CD14-positive monocyte (primary cell): ENCODE data around the gene FAM228B. TPM values are rescaled to one million over a fixed set of nuclear protein-coding genes. Genes with fewer than 3 reads are reported as not detected.

Experiments used
- DNase-seq, 3 donors: peaks; one replicate each; pipeline ENCODE4 v3.0.0-alpha.2; 2011 to 2022
- H2AFZ ChIP-seq: 2 replicates; pipeline ENCODE4 v1.6.0; 2012; ENCODE audit warnings: mild to moderate bottlenecking, low read depth, low read length, inconsistent platforms; ENCODE audit not compliant: insufficient read depth, poor library complexity, severe bottlenecking
- H3K27ac ChIP-seq, 2 donors: 1 replicate in 1 of 2; 2 replicates in 1 of 2; pipeline ENCODE4 v1.5.1; 2012 to 2013; ENCODE audit warnings: low read length in 2 of 2, control low read depth in 1 of 2, inconsistent platforms in 1 of 2, low read depth in 1 of 2, mild to moderate bottlenecking in 1 of 2
- H3K27me3 ChIP-seq, 2 donors: one replicate each; pipeline versions ENCODE4 v1.6.0 to v1.6.1; 2011 to 2013; ENCODE audit warnings: low read length in 2 of 2; ENCODE audit not compliant: control insufficient read depth in 2 of 2, insufficient read depth in 2 of 2
- H3K36me3 ChIP-seq, 2 donors: replicated peaks in 1 of 2; 1 replicate in 1 of 2; 2 replicates in 1 of 2; pipeline versions ENCODE4 v1.5.1 to v1.6.1; 2012 to 2013; ENCODE audit warnings: low read length in 2 of 2, control low read depth in 1 of 2, inconsistent platforms in 1 of 2, mild to moderate bottlenecking in 1 of 2; ENCODE audit not compliant: insufficient read depth in 2 of 2, control insufficient read depth in 1 of 2
- H3K4me1 ChIP-seq, 2 donors: 1 replicate in 1 of 2; 2 replicates in 1 of 2; pipeline versions ENCODE4 v1.5.1 to v1.6.1; 2012 to 2013; ENCODE audit warnings: low read length in 2 of 2, control low read depth in 1 of 2, inconsistent platforms in 1 of 2, mild to moderate bottlenecking in 1 of 2, moderate library complexity in 1 of 2; ENCODE audit not compliant: insufficient read depth in 2 of 2, control insufficient read depth in 1 of 2
- H3K4me2 ChIP-seq: replicated peaks from 2 replicates; pipeline ENCODE3; 2012; ENCODE audit warnings: low read length, moderate library complexity, mild to moderate bottlenecking; ENCODE audit not compliant: poor library complexity, severe bottlenecking; ENCODE audit errors: extremely low read depth
- H3K4me3 ChIP-seq, 3 experiments: fragments of 200-600 bp in 1 of 3; sonication (generic) in 1 of 3; replicated peaks in 1 of 3; 1 replicate in 2 of 3; 2 replicates in 1 of 3; pipeline ENCODE4 v1.5.1; 2011 to 2013; ENCODE audit warnings: low read length in 3 of 3, mild to moderate bottlenecking in 3 of 3, control low read depth in 2 of 3, low read depth in 2 of 3, inconsistent platforms in 1 of 3, moderate library complexity in 1 of 3
- H3K79me2 ChIP-seq: 2 replicates; pipeline ENCODE4 v1.6.0; 2012; ENCODE audit warnings: mild to moderate bottlenecking, control low read depth, inconsistent platforms, low read length, moderate library complexity; ENCODE audit not compliant: insufficient read depth
- H3K9ac ChIP-seq: 2 replicates; pipeline ENCODE4 v1.6.0; 2017; ENCODE audit warnings: low read length, mild to moderate bottlenecking; ENCODE audit not compliant: insufficient read depth, poor library complexity, severe bottlenecking
- H3K9me3 ChIP-seq, 2 donors: replicated peaks in 1 of 2; 1 replicate in 1 of 2; 2 replicates in 1 of 2; pipeline versions ENCODE4 v1.5.1 to v1.6.1; 2012 to 2013; ENCODE audit warnings: low read length in 2 of 2, control low read depth in 1 of 2; ENCODE audit not compliant: control insufficient read depth in 1 of 2, insufficient read depth in 1 of 2
- H4K20me1 ChIP-seq: 2 replicates; pipeline ENCODE4 v1.6.0; 2012; ENCODE audit warnings: mild to moderate bottlenecking, low read length, control low read depth, moderate library complexity; ENCODE audit not compliant: insufficient read depth
- H3K27ac Mint-ChIP-seq, 7 donors: one replicate each; pipeline ENCODE4 v1.8.0; 2020; ENCODE audit warnings: mild to moderate bottlenecking in 7 of 7, mixed read lengths in 7 of 7, moderate library complexity in 6 of 7, inconsistent platforms in 2 of 7
- H3K27me3 Mint-ChIP-seq, 3 donors: one replicate each; pipeline ENCODE4 v1.8.0; 2021 to 2022; ENCODE audit warnings: low read depth in 3 of 3, mild to moderate bottlenecking in 3 of 3, mixed read lengths in 3 of 3, moderate library complexity in 3 of 3, inconsistent platforms in 1 of 3
- H3K36me3 Mint-ChIP-seq, 2 donors: one replicate each; pipeline ENCODE4 v1.8.0; 2020; ENCODE audit warnings: mixed read lengths in 2 of 2, inconsistent platforms in 1 of 2, mild to moderate bottlenecking in 1 of 2
- H3K4me1 Mint-ChIP-seq: one replicate; pipeline ENCODE4 v1.8.0; 2020; ENCODE audit warnings: mild to moderate bottlenecking, mixed read lengths
- H3K4me3 Mint-ChIP-seq, 2 donors: one replicate each; pipeline ENCODE4 v1.8.0; 2020; ENCODE audit warnings: mild to moderate bottlenecking in 2 of 2, mixed read lengths in 2 of 2, moderate library complexity in 1 of 2
- H3K9me3 Mint-ChIP-seq, 7 donors: one replicate each; pipeline ENCODE4 v1.8.0; 2020 to 2022; ENCODE audit warnings: mixed read lengths in 7 of 7, mild to moderate bottlenecking in 6 of 7, moderate library complexity in 6 of 7, inconsistent platforms in 2 of 7
- WGBS: methylation state at CpG from one replicate; pipeline ENCODE4 v1.1.5; 2013; ENCODE audit warnings: missing lambda C conversion rate; ENCODE audit not compliant: insufficient coverage; 5-methylcytosine and 5-hydroxymethylcytosine counted together
- intact Hi-C, 2 donors: fragments of 100-400 bp; cut with micrococcal nuclease; formaldehyde crosslinking; loops; one replicate each; pipeline versions ENCODE4 v1.15.0 to v1.15.1; 2023
- polyA plus RNA-seq, 3 donors: library from polyadenylated mRNA; depleted of rRNA in 1 of 3; unstranded in 2 of 3; stranded (reverse) in 1 of 3; fragments of 300-500 nt in 2 of 3; fragments of >200 nt in 1 of 3; fragmentation: Illumina TruSeq in 2 of 3; gene quantifications; 1 replicate in 2 of 3; 2 replicates in 1 of 3; pipeline ENCODE4 v1.2.3, GENCODE V29; 2012 to 2021
- TF ChIP-seq, protein P1 (sequence below): fragments of 200-600 bp; IDR thresholded peaks from one replicate; pipeline ENCODE4 v1.8.0; 2022; ENCODE audit warnings: antibody characterized with exemption, mild to moderate bottlenecking

FAM228B gene
- polyA plus RNA-seq, 3 donors = 6.5 to 16.1 (median 7.5) TPM

DNA sequence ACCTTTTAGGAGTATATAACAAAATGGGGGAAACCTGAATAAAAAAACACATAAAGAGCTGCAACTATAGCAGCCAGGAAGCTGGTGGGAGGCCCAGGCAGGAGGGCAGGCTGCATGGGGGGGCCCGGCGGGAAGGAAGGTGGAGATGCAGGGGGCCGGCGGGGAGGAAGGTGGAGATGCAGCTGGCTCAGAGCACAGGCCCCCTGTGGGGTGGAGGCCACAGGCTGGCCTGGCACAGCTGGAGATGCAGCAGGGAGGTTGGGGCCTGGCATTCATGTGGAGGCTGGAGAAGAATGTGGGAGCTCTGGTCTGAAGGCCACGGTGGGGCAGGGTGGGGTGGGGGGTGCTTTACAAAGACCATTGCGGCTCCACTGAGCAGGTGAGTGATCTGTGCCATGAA lies 83.0 kb downstream of the FAM228B start:
- H3K9ac ChIP-seq = no peak overlapping the region
- peaks cover 94 to 98% of the 10 kb centered on the region in 2 donors for H3K36me3 ChIP-seq
- H3K27ac ChIP-seq = no peak overlapping the region
- no peaks in the 10 kb centered on the region for H3K79me2 ChIP-seq
- intact Hi-C loops = no loop called here
- peaks cover 6% of the 10 kb centered on the region for H3K4me1 Mint-ChIP-seq
- no peaks in the 10 kb centered on the region for H3K9me3 Mint-ChIP-seq
- H3K4me2 ChIP-seq = no peak overlapping the region
- H3K4me3 Mint-ChIP-seq = no peak overlapping the region
- 94% methylated on average over 6 of the region's 6 CpGs for WGBS
- no peaks in the 10 kb centered on the region for H3K9me3 ChIP-seq
- DNase-seq = no peak
- H4K20me1 ChIP-seq = no peaks in the 10 kb centered on the region
- no peaks in the 10 kb centered on the region for H3K4me1 ChIP-seq
- H2AFZ ChIP-seq = no peak overlapping the region
- no peak overlapping the region for H3K27ac Mint-ChIP-seq
- H3K36me3 Mint-ChIP-seq = peaks cover 86 to 96% of the 10 kb centered on the region in 2 donors
- H3K27me3 ChIP-seq = no peaks in the 10 kb centered on the region
- TF ChIP-seq, protein P1, sequence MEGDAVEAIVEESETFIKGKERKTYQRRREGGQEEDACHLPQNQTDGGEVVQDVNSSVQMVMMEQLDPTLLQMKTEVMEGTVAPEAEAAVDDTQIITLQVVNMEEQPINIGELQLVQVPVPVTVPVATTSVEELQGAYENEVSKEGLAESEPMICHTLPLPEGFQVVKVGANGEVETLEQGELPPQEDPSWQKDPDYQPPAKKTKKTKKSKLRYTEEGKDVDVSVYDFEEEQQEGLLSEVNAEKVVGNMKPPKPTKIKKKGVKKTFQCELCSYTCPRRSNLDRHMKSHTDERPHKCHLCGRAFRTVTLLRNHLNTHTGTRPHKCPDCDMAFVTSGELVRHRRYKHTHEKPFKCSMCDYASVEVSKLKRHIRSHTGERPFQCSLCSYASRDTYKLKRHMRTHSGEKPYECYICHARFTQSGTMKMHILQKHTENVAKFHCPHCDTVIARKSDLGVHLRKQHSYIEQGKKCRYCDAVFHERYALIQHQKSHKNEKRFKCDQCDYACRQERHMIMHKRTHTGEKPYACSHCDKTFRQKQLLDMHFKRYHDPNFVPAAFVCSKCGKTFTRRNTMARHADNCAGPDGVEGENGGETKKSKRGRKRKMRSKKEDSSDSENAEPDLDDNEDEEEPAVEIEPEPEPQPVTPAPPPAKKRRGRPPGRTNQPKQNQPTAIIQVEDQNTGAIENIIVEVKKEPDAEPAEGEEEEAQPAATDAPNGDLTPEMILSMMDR = no peak
- H3K27me3 Mint-ChIP-seq = peaks cover 0 to 3% (median 0%) of the 10 kb centered on the region in 3 donors
- H3K4me3 ChIP-seq = no peak overlapping the region

DNA sequence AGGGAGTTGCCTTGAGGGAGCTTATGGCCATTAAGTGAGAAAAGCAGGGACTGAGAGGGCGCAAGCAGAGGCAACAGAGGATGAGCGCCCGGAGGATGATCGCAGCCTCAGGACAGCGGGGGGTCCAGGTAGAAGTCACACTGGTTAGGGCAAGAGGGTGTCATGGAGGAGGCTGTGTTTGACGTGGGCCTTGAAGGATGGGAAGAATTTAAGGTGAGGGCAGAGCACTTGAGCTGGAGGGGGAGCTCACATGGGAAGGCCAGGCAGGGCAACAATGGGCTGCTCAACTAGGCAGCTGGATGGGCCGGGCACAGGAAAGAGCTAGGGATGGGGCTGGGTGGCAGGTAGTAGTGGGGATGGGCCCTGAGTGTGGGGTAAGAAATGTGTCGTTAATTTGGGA lies 83.4 kb downstream of the FAM228B start:
- no peaks in the 10 kb centered on the region for H3K9me3 ChIP-seq
- WGBS = 94% methylated on average over 8 of the region's 8 CpGs

More for the DNA sequence above, 83.4 kb downstream of the FAM228B start:
- no peaks in the 10 kb centered on the region for H3K4me1 ChIP-seq
- Mint-ChIP-seq H3K9me3 (no peaks in the 10 kb centered on the region), H3K4me3 (no peak overlapping the region), H3K4me1 (peaks cover 6% of the 10 kb centered on the region), H3K27ac (peak overlapping the region in 1 of 7 donors; percentile 22), H3K27me3 (peaks cover 0 to 3% (median 0%) of the 10 kb centered on the region in 3 donors), H3K36me3 (peaks cover 86 to 96% of the 10 kb centered on the region in 2 donors)
- no peak overlapping the region for H3K9ac ChIP-seq
- no peak overlapping the region for H2AFZ ChIP-seq
- intact Hi-C loops = no loop called here
- no peaks in the 10 kb centered on the region for H3K27me3 ChIP-seq
- TF ChIP-seq, protein P1 = no peak
- no peaks in the 10 kb centered on the region for H3K79me2 ChIP-seq
- H3K36me3 ChIP-seq = peaks cover 94 to 98% of the 10 kb centered on the region in 2 donors
- H3K4me2 ChIP-seq = no peak overlapping the region
- H4K20me1 ChIP-seq = no peaks in the 10 kb centered on the region
- DNase-seq = no peak
- no peak overlapping the region for H3K4me3 ChIP-seq
- H3K27ac ChIP-seq = no peak overlapping the region
